Colon (tissue), 2 donors: ENCODE data around the gene LUC7L.
"Not testable (repeated sequence)": the region's sequence is repeated elsewhere in the genome, so short reads cannot be mapped to it uniquely, and the experiment has no call there.

ENCODE experiments used
- FAIRE-seq: peaks from 2 replicates; lab custom pipeline; 2012; peaks lifted over from hg19 to GRCh38; lab: Jason Lieb, UNC
- donor health status: control.
- donor health status: control.

The LUC7L gene

GRCh38 chr16:263182-263774 is 34.0 kb upstream of the LUC7L start:
- no peak for FAIRE-seq

GRCh38 chr16:262121-262745 is 33.0 kb upstream of the LUC7L start:
- FAIRE-seq: no peak

GRCh38 chr16:261031-261691 is 31.9 kb upstream of the LUC7L start:
- no peak for FAIRE-seq

GRCh38 chr16:260326-260725 is 31.1 kb upstream of the LUC7L start:
- FAIRE-seq: no peak

GRCh38 chr16:259814-260253 is 30.6 kb upstream of the LUC7L start:
- no peak for FAIRE-seq

GRCh38 chr16:259226-259625 is 30.0 kb upstream of the LUC7L start:
- FAIRE-seq: no peak

- FAIRE-seq: not testable (repeated sequence)
These were observed 28.8 kb upstream of the LUC7L start for GRCh38 chr16:258091-258490.

- FAIRE-seq: no peak
These were observed 25.9 kb upstream of the LUC7L start for GRCh38 chr16:255183-255582.

GRCh38 chr16:254461-254860 is 25.2 kb upstream of the LUC7L start:
- no peak for FAIRE-seq

GRCh38 chr16:253833-254232 is 24.6 kb upstream of the LUC7L start:
- no peak for FAIRE-seq

GRCh38 chr16:252366-253337 is 23.4 kb upstream of the LUC7L start:
- no peak for FAIRE-seq

- no peak for FAIRE-seq
These were observed 20.2 kb upstream of the LUC7L start for GRCh38 chr16:249431-249830.

GRCh38 chr16:247027-247426 is 17.8 kb upstream of the LUC7L start:
- no peak for FAIRE-seq

GRCh38 chr16:245105-245504 is 15.9 kb upstream of the LUC7L start:
- no peak for FAIRE-seq

GRCh38 chr16:243348-243747 is 14.1 kb upstream of the LUC7L start:
- no peak for FAIRE-seq

GRCh38 chr16:242281-242680 is 13.0 kb upstream of the LUC7L start:
- FAIRE-seq: no peak

- no peak for FAIRE-seq
These were observed 11.3 kb upstream of the LUC7L start for GRCh38 chr16:240559-240958.

- FAIRE-seq: no peak
These were observed 10.7 kb upstream of the LUC7L start for GRCh38 chr16:239948-240277.

- FAIRE-seq: no peak
These were observed 5.4 kb upstream of the LUC7L start, which contains the start of gene FAM234A for GRCh38 chr16:234468-235305. Gene FAM234A (plus strand): TSS chr16:234821. CDS start chr16:254414, 19,593 bp downstream.

- no peak for FAIRE-seq
These were observed 1.7 kb upstream of the LUC7L start for GRCh38 chr16:230949-231348.

GRCh38 chr16:230351-230750 is 1.1 kb upstream of the LUC7L start:
- FAIRE-seq: not testable (repeated sequence)
